ENCODE results near the gene KPNA5. TPM values are rescaled to one million over a fixed set of nuclear protein-coding genes. Genes with fewer than 3 reads are reported as not detected.
A peak's percentile ranks its signal among the peaks of the same experiment; 100 is the strongest.

KPNA5 gene
- total and polyA plus RNA-seq, 2 of the 13 experiments (the other 11 are each of a cell fraction or from before 2014, with no cell fraction given) = 5.3 to 13.0 TPM

DNA sequence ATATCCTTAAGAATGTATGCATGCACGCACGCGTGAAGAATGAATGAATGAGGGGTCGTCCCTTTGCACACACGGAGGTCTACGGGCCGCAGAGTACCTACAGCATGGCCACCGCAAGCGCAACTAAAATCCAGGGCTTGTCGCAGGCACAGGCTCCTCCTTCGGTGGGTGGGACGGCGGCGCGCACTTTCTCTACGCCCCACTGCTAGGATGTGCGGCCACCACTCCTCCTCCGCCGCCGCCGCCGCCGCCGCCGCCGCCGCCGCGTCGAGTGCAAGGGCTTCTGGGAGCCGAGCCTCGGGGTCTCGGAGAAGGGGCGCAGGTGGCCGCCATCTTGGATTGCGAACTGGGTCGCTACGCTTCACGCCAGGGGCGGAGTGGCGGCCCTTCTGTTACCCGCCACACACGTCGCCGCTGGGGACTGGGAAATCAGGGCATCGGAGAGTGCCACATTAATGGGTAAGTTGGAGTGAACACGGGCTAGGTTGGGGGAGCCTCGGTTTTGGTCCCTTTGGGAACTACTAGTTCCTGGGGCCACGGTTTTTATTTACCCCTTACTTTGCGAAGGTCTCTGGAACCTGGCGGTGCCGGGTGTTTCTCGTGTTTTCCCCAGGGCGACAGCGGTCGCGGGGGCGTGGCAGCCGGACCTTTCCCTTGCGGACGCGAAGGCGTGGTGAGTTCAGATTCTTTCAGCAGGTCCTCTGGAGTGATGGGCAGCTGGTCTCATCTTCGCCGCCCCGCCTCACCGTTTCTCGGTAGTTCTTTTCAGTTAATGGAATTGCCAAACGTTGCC is at the start of gene KPNA5 (continued):
- TF ChIP-seq, protein P1, sequence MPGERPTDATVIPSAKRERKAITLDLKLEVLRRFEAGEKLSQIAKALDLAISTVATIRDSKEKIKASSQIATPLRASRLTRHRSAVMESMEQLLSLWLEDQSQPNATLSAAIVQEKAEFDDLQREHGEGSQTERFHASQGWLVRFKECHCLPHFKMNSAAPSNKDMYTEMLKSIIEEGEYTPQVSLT (CRISPR knock-in tag; IDR thresholded peaks at IDR 0.05; ENCODE audit: borderline replicate concordance, low read depth) = no peak
- TF ChIP-seq RORA (CRISPR knock-in tag; IDR thresholded peaks at IDR 0.05) (no peak), AGO1 (IDR thresholded peaks at IDR 0.05; ENCODE audit: low read depth, low read length, poor library complexity, severe bottlenecking) (peak; percentile 67), HNF4A (CRISPR knock-in tag; IDR thresholded peaks at IDR 0.05) (peak; percentile 38), ZNF562 (CRISPR knock-in tag; IDR thresholded peaks at IDR 0.05; ENCODE audit: borderline replicate concordance) (no peak), CTCF (CRISPR knock-in tag; IDR thresholded peaks at IDR 0.05) (peak; percentile 19), ZKSCAN1 (IDR thresholded peaks at IDR 0.05; ENCODE audit: low read length) (no peak), ZSCAN29 (CRISPR knock-in tag; conservative IDR thresholded peaks at IDR 0.05) (peak; percentile 45; the same call in 1 of the 2 replicates), DNMT1 (CRISPR knock-in tag; IDR thresholded peaks at IDR 0.05) (no peak), CHD4 (IDR thresholded peaks at IDR 0.05; ENCODE audit: borderline replicate concordance, low read length) (0 out of 2 replicates have a peak, but pooled peaks have one; percentile 16), SETDB1 (CRISPR knock-in tag; IDR thresholded peaks at IDR 0.05; ENCODE audit: borderline replicate concordance) (no peak), ZNF552 (CRISPR knock-in tag; IDR thresholded peaks at IDR 0.05; ENCODE audit: borderline replicate concordance) (peak; percentile 40; the same call in 1 of the 2 replicates), ZIK1 (CRISPR knock-in tag; IDR thresholded peaks at IDR 0.05; ENCODE audit: borderline replicate concordance, low read depth) (no peak; the same call in 1 of the 2 replicates), ZBTB7A (CRISPR knock-in tag; IDR thresholded peaks at IDR 0.05) (peak; percentile 97)
- TF ChIP-seq, protein P2, sequence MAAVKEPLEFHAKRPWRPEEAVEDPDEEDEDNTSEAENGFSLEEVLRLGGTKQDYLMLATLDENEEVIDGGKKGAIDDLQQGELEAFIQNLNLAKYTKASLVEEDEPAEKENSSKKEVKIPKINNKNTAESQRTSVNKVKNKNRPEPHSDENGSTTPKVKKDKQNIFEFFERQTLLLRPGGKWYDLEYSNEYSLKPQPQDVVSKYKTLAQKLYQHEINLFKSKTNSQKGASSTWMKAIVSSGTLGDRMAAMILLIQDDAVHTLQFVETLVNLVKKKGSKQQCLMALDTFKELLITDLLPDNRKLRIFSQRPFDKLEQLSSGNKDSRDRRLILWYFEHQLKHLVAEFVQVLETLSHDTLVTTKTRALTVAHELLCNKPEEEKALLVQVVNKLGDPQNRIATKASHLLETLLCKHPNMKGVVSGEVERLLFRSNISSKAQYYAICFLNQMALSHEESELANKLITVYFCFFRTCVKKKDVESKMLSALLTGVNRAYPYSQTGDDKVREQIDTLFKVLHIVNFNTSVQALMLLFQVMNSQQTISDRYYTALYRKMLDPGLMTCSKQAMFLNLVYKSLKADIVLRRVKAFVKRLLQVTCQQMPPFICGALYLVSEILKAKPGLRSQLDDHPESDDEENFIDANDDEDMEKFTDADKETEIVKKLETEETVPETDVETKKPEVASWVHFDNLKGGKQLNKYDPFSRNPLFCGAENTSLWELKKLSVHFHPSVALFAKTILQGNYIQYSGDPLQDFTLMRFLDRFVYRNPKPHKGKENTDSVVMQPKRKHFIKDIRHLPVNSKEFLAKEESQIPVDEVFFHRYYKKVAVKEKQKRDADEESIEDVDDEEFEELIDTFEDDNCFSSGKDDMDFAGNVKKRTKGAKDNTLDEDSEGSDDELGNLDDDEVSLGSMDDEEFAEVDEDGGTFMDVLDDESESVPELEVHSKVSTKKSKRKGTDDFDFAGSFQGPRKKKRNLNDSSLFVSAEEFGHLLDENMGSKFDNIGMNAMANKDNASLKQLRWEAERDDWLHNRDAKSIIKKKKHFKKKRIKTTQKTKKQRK (IDR thresholded peaks at IDR 0.05; ENCODE audit: low read length) = no peak
- TF ChIP-seq, protein P3, sequence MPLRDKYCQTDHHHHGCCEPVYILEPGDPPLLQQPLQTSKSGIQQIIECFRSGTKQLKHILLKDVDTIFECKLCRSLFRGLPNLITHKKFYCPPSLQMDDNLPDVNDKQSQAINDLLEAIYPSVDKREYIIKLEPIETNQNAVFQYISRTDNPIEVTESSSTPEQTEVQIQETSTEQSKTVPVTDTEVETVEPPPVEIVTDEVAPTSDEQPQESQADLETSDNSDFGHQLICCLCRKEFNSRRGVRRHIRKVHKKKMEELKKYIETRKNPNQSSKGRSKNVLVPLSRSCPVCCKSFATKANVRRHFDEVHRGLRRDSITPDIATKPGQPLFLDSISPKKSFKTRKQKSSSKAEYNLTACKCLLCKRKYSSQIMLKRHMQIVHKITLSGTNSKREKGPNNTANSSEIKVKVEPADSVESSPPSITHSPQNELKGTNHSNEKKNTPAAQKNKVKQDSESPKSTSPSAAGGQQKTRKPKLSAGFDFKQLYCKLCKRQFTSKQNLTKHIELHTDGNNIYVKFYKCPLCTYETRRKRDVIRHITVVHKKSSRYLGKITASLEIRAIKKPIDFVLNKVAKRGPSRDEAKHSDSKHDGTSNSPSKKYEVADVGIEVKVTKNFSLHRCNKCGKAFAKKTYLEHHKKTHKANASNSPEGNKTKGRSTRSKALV (CRISPR knock-in tag; IDR thresholded peaks at IDR 0.05) = no peak; the same call in 1 of the 2 replicates
- TF ChIP-seq, protein P4, sequence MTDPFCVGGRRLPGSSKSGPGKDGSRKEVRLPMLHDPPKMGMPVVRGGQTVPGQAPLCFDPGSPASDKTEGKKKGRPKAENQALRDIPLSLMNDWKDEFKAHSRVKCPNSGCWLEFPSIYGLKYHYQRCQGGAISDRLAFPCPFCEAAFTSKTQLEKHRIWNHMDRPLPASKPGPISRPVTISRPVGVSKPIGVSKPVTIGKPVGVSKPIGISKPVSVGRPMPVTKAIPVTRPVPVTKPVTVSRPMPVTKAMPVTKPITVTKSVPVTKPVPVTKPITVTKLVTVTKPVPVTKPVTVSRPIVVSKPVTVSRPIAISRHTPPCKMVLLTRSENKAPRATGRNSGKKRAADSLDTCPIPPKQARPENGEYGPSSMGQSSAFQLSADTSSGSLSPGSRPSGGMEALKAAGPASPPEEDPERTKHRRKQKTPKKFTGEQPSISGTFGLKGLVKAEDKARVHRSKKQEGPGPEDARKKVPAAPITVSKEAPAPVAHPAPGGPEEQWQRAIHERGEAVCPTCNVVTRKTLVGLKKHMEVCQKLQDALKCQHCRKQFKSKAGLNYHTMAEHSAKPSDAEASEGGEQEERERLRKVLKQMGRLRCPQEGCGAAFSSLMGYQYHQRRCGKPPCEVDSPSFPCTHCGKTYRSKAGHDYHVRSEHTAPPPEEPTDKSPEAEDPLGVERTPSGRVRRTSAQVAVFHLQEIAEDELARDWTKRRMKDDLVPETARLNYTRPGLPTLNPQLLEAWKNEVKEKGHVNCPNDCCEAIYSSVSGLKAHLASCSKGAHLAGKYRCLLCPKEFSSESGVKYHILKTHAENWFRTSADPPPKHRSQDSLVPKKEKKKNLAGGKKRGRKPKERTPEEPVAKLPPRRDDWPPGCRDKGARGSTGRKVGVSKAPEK (CRISPR knock-in tag; IDR thresholded peaks at IDR 0.05; ENCODE audit: borderline replicate concordance) = no peak; the same call in 1 of the 2 replicates
